Neural progenitor cell (in vitro differentiated cells): Measurements from ENCODE around the gene CD8B. TPM values are rescaled to one million over a fixed set of nuclear protein-coding genes. Genes with fewer than 3 reads are reported as not detected.

Source experiments
- DNase-seq: peaks from one replicate; pipeline ENCODE4 v3.0.0-alpha.2; 2016; ENCODE audit warnings: low spot score
- H2AFZ ChIP-seq: fragments of 200-600 bp; sonication (generic); replicated peaks from 2 replicates; pipeline ENCODE4 v1.6.1; 2016; ENCODE audit warnings: antibody characterized with exemption
- H3F3A ChIP-seq: fragments of 200-600 bp; sonication (generic); 2 replicates; pipeline ENCODE4 v1.6.1; 2016; ENCODE audit warnings: antibody characterized with exemption, low read depth
- H3K27ac ChIP-seq: fragments of 200-600 bp; sonication (generic); 2 replicates; pipeline ENCODE4 v1.5.1; 2016; ENCODE audit warnings: mild to moderate bottlenecking
- H3K27me3 ChIP-seq: fragments of 200-600 bp; sonication (generic); 2 replicates; pipeline ENCODE4 v1.6.1; 2016; ENCODE audit warnings: mild to moderate bottlenecking, moderate library complexity
- H3K36me3 ChIP-seq: fragments of 200-600 bp; sonication (generic); 2 replicates; pipeline ENCODE4 v1.5.1; 2016
- H3K4me1 ChIP-seq: fragments of 200-600 bp; sonication (generic); 2 replicates; pipeline ENCODE4 v1.6.1; 2016; ENCODE audit warnings: mixed run types
- H3K4me2 ChIP-seq: fragments of 200-600 bp; sonication (generic); 2 replicates; pipeline ENCODE4 v1.6.1; 2016
- H3K4me3 ChIP-seq: fragments of 200-600 bp; sonication (generic); 2 replicates; pipeline ENCODE4 v1.5.1; 2016
- H3K79me2 ChIP-seq: fragments of 200-600 bp; sonication (generic); 2 replicates; pipeline ENCODE4 v1.6.1; 2016; ENCODE audit warnings: low read depth
- H3K9ac ChIP-seq: fragments of 200-600 bp; sonication (generic); 2 replicates; pipeline ENCODE4 v1.6.1; 2016
- H3K9me3 ChIP-seq: fragments of 200-600 bp; sonication (generic); 2 replicates; pipeline ENCODE4 v1.5.1; 2016; ENCODE audit warnings: low read depth
- H4K20me1 ChIP-seq: fragments of 200-600 bp; sonication (generic); 2 replicates; pipeline ENCODE4 v1.6.1; 2016; ENCODE audit warnings: low read depth
- H3K27ac Mint-ChIP-seq: 3 replicates; pipeline ENCODE4 v1.8.0; 2021; ENCODE audit warnings: mixed read lengths
- H3K27me3 Mint-ChIP-seq: 2 replicates; pipeline ENCODE4 v1.8.0; 2022; ENCODE audit warnings: low read depth, mild to moderate bottlenecking, inconsistent platforms, moderate library complexity, mixed read lengths; ENCODE audit not compliant: insufficient read depth
- H3K36me3 Mint-ChIP-seq: 3 replicates; pipeline ENCODE4 v1.8.0; 2021; ENCODE audit warnings: mixed read lengths
- H3K4me1 Mint-ChIP-seq: 3 replicates; pipeline ENCODE4 v1.8.0; 2021; ENCODE audit warnings: mixed read lengths
- H3K4me3 Mint-ChIP-seq: 3 replicates; pipeline ENCODE4 v1.8.0; 2021; ENCODE audit warnings: mild to moderate bottlenecking, moderate library complexity, mixed read lengths
- H3K9me3 Mint-ChIP-seq: 3 replicates; pipeline ENCODE4 v1.8.0; 2020; ENCODE audit warnings: mixed read lengths
- CTCF ChIP-seq: fragments of 200-600 bp; sonication (generic); IDR thresholded peaks from 2 replicates; pipeline ENCODE4 v1.5.1; 2017; ENCODE audit warnings: antibody characterized with exemption, mild to moderate bottlenecking
- EZH2 ChIP-seq: fragments of 200-600 bp; sonication (generic); IDR thresholded peaks from 2 replicates; pipeline ENCODE4 v1.6.1; 2017; ENCODE audit warnings: antibody characterized with exemption, mild to moderate bottlenecking, moderate library complexity
- EZH2phosphoT487 ChIP-seq: fragments of 200-600 bp; sonication (generic); IDR thresholded peaks from 2 replicates; pipeline ENCODE4 v1.6.1; 2017; ENCODE audit warnings: antibody characterized with exemption
- total RNA-seq: library from RNA; depleted of rRNA; stranded (reverse); fragments of >200 nt; gene quantifications from 2 replicates; pipeline ENCODE4 v1.2.3, GENCODE V29; 2015; ENCODE audit warnings: low replicate concordance

Gene CD8B
- total RNA-seq, 1 donor from 2014 or later, result not detected

GRCh38 chr2:86818114-86818801 is 43.4 kb downstream of the CD8B start:
- Histone ChIP-seq H2AFZ (no peak overlapping the region), H3K9me3 (peaks cover 6% of the 10 kb centered on the region), H3K27ac (no peak overlapping the region), H3K4me1 (no peaks in the 10 kb centered on the region), H3K79me2 (no peaks in the 10 kb centered on the region), H4K20me1 (no peaks in the 10 kb centered on the region), H3K9ac (no peak overlapping the region), H3K4me3 (no peak overlapping the region), H3K36me3 (no peaks in the 10 kb centered on the region), H3K27me3 (no peaks in the 10 kb centered on the region), H3K4me2 (no peak overlapping the region), H3F3A (no peaks in the 10 kb centered on the region)
- Mint-ChIP-seq H3K27ac (no peak overlapping the region), H3K4me1 (no peaks in the 10 kb centered on the region), H3K36me3 (no peaks in the 10 kb centered on the region), H3K27me3 (peaks cover 2% of the 10 kb centered on the region), H3K9me3 (peaks cover 11% of the 10 kb centered on the region), H3K4me3 (no peak overlapping the region)
- TF ChIP-seq CTCF (no peak), EZH2phosphoT487 (no peak), EZH2 (no peak)
- DNase-seq, result no peak

DNA sequence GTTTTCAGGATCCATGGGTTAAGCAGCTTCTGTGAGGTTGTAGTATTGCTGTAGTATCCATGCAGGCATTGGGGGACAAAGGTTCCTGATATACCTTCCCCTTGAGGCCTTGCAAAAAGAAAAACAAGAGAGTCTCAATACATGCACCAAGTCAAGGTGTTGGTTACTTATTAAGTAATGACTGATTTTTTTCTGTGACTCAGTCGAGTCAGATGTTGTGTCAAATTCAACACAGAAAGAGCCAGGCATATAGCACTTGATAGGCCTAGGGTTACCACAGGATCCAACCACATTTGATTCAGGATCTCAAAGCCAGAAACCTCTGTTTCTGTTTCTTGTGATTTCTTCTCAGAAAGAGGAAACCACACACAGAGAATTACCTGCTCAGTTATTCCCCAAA is 46.1 kb downstream of the CD8B start:
- no peak for TF ChIP-seq EZH2
- TF ChIP-seq CTCF, result no peak
- no peaks in the 10 kb centered on the region for H3K27me3 Mint-ChIP-seq

GRCh38 chr2:86809481-86810121 is 52.1 kb downstream of the CD8B start:
- TF ChIP-seq EZH2phosphoT487, result no peak
- TF ChIP-seq CTCF, result no peak
- TF ChIP-seq EZH2, result no peak
- no peak overlapping the region for H3K4me3 ChIP-seq
- Mint-ChIP-seq H3K36me3 (no peaks in the 10 kb centered on the region), H3K27ac (no peak overlapping the region), H3K4me1 (peaks cover 6% of the 10 kb centered on the region), H3K4me3 (no peak overlapping the region), H3K27me3 (peaks cover 6% of the 10 kb centered on the region), H3K9me3 (no peaks in the 10 kb centered on the region)
- no peaks in the 10 kb centered on the region for H3K36me3 ChIP-seq
- no peaks in the 10 kb centered on the region for H4K20me1 ChIP-seq
- no peak overlapping the region for H3K27ac ChIP-seq
- no peaks in the 10 kb centered on the region for H3K79me2 ChIP-seq
- H3K9ac ChIP-seq, result no peak overlapping the region
- peaks cover 4% of the 10 kb centered on the region for H3K4me1 ChIP-seq
- no peak overlapping the region for H3K4me2 ChIP-seq
- no peak overlapping the region for H2AFZ ChIP-seq
- H3F3A ChIP-seq, result peaks cover 5% of the 10 kb centered on the region
- no peak for DNase-seq
- H3K9me3 ChIP-seq, result no peaks in the 10 kb centered on the region
- peaks cover 43% of the 10 kb centered on the region for H3K27me3 ChIP-seq

More for the DNA sequence above, 46.1 kb downstream of the CD8B start:
- H3K9ac ChIP-seq, result no peak overlapping the region
- no peak overlapping the region for H3K4me3 ChIP-seq
- H3K4me1 ChIP-seq, result peaks cover 4% of the 10 kb centered on the region
- DNase-seq, result no peak
- Mint-ChIP-seq H3K9me3 (no peaks in the 10 kb centered on the region), H3K4me3 (no peak overlapping the region), H3K4me1 (no peaks in the 10 kb centered on the region), H3K36me3 (no peaks in the 10 kb centered on the region), H3K27ac (no peak overlapping the region)
- no peaks in the 10 kb centered on the region for H3K27me3 ChIP-seq
- no peaks in the 10 kb centered on the region for H3K9me3 ChIP-seq
- H2AFZ ChIP-seq, result no peak overlapping the region
- no peak overlapping the region for H3K27ac ChIP-seq
- H4K20me1 ChIP-seq, result no peaks in the 10 kb centered on the region
- no peaks in the 10 kb centered on the region for H3F3A ChIP-seq
- no peaks in the 10 kb centered on the region for H3K79me2 ChIP-seq
- H3K4me2 ChIP-seq, result no peak overlapping the region
- H3K36me3 ChIP-seq, result no peaks in the 10 kb centered on the region
